ENCODE data around the gene RNU4-1. TPM values are rescaled to one million over a fixed set of nuclear protein-coding genes. Genes with fewer than 3 reads are reported as not detected.

Gene RNU4-1
- total and polyA plus RNA-seq, 9 of the 15 experiments (the other 6 are each of a cell fraction or from before 2014, with no cell fraction given), result under 0.01 to 19,719 (median 3,563) TPM; not detected in 4

Small RNA genes lying within 50 kb of the gene (small RNA-seq; reads per million reads assigned to genes)
- gene RNU4-1 (2,121 reads per million, percentile 100 among the genes with 10 or more reads in this experiment), gene RNU4-2 (1,066 reads per million, percentile 100 among the genes with 10 or more reads in this experiment), gene RNU6-1088P (not detected)

Other genes with a start within 250 kb of the RNU4-1 start
Only the 7 nearest of the 15 such genes appear.
- gene GCN1, start 98.5 kb downstream of the RNU4-1 start, total RNA-seq (2014; rRNA removed), result 96.4 and 124 TPM in 2 replicates
- 48.2 and 49.7 TPM in 2 replicates for gene GCN1, start 98.5 kb downstream of the RNU4-1 start, total RNA-seq (2014; rRNA removed; fragmentation: Illumina TruSeq; extraction: Trizol)
- 51.5 and 54.4 TPM in 2 replicates for gene GCN1, start 98.5 kb downstream of the RNU4-1 start, total RNA-seq (2015; rRNA removed; fragmentation: Illumina TruSeq; extraction: Trizol)
- gene GCN1, start 98.5 kb downstream of the RNU4-1 start, total RNA-seq (2021), result 172 and 190 TPM in 2 replicates
- 51.7 and 78.4 TPM in 2 replicates for gene GCN1, start 98.5 kb downstream of the RNU4-1 start, polyA plus RNA-seq (2011; rRNA removed)
- 81.4 and 108 TPM in 2 replicates for gene GCN1, start 98.5 kb downstream of the RNU4-1 start, polyA plus RNA-seq (2014; fragmentation: Illumina TruSeq; extraction: Trizol)
- 10 to 100 TPM; 11.9 to 18.2 TPM for gene GCN1, start 98.5 kb downstream of the RNU4-1 start, polyA plus RNA-seq (2014; fragmentation: Nextera tagmentation; extraction: Ambion mirVana)
- gene GCN1, start 98.5 kb downstream of the RNU4-1 start, polyA plus RNA-seq (2014; rRNA removed), result 78.4 and 94.0 TPM in 2 replicates
- 4,900 and 6,436 TPM in 2 replicates for gene RPLP0, start 92.1 kb downstream of the RNU4-1 start, total RNA-seq (2014; rRNA removed)
- gene RPLP0, start 92.1 kb downstream of the RNU4-1 start, total RNA-seq (2014; rRNA removed; fragmentation: Illumina TruSeq; extraction: Trizol), result 3,191 and 3,833 TPM in 2 replicates
- 3,802 and 3,820 TPM in 2 replicates for gene RPLP0, start 92.1 kb downstream of the RNU4-1 start, total RNA-seq (2015; rRNA removed; fragmentation: Illumina TruSeq; extraction: Trizol)
- 3,845 and 4,075 TPM in 2 replicates for gene RPLP0, start 92.1 kb downstream of the RNU4-1 start, total RNA-seq (2021)
- gene RPLP0, start 92.1 kb downstream of the RNU4-1 start, polyA plus RNA-seq (2011; rRNA removed), result 7,931 and 10,886 TPM in 2 replicates
- 5,372 and 5,510 TPM in 2 replicates for gene RPLP0, start 92.1 kb downstream of the RNU4-1 start, polyA plus RNA-seq (2014; fragmentation: Illumina TruSeq; extraction: Trizol)
- 1,000 to 10,000 TPM; 6,875 to 7,674 TPM for gene RPLP0, start 92.1 kb downstream of the RNU4-1 start, polyA plus RNA-seq (2014; fragmentation: Nextera tagmentation; extraction: Ambion mirVana)
- 6,483 and 6,682 TPM in 2 replicates for gene RPLP0, start 92.1 kb downstream of the RNU4-1 start, polyA plus RNA-seq (2014; rRNA removed)
- 18.6 and 22.7 TPM in 2 replicates for gene PXN, start 27.5 kb downstream of the RNU4-1 start, total RNA-seq (2014; rRNA removed)
- 13.1 and 16.4 TPM in 2 replicates for gene PXN, start 27.5 kb downstream of the RNU4-1 start, total RNA-seq (2014; rRNA removed; fragmentation: Illumina TruSeq; extraction: Trizol)
- gene PXN, start 27.5 kb downstream of the RNU4-1 start, total RNA-seq (2015; rRNA removed; fragmentation: Illumina TruSeq; extraction: Trizol), result 13.5 and 14.2 TPM in 2 replicates
- gene PXN, start 27.5 kb downstream of the RNU4-1 start, total RNA-seq (2021), result 66.6 and 74.1 TPM in 2 replicates
- gene PXN, start 27.5 kb downstream of the RNU4-1 start, polyA plus RNA-seq (2011; rRNA removed), result 28.6 and 44.1 TPM in 2 replicates
- gene PXN, start 27.5 kb downstream of the RNU4-1 start, polyA plus RNA-seq (2014; fragmentation: Illumina TruSeq; extraction: Trizol), result 64.7 and 71.8 TPM in 2 replicates
- gene PXN, start 27.5 kb downstream of the RNU4-1 start, polyA plus RNA-seq (2014; fragmentation: Nextera tagmentation; extraction: Ambion mirVana), result 1 to 10 TPM; 4.0 to 4.8 TPM
- 40.7 and 42.2 TPM in 2 replicates for gene PXN, start 27.5 kb downstream of the RNU4-1 start, polyA plus RNA-seq (2014; rRNA removed)
- gene RNU4-2, start 1.3 kb downstream of the RNU4-1 start, total RNA-seq (2014; rRNA removed), result under 0.01 TPM in 2 replicates
- gene RNU4-2, start 1.3 kb downstream of the RNU4-1 start, total RNA-seq (2014; rRNA removed; fragmentation: Illumina TruSeq; extraction: Trizol), result 25,223 and 25,496 TPM in 2 replicates
- 12,048 and 12,298 TPM in 2 replicates for gene RNU4-2, start 1.3 kb downstream of the RNU4-1 start, total RNA-seq (2015; rRNA removed; fragmentation: Illumina TruSeq; extraction: Trizol)
- 3,537 and 4,682 TPM in 2 replicates for gene RNU4-2, start 1.3 kb downstream of the RNU4-1 start, total RNA-seq (2021)
- under 0.01 TPM in 1 of 2 replicates, not detected in the other for gene RNU4-2, start 1.3 kb downstream of the RNU4-1 start, polyA plus RNA-seq (2011; rRNA removed)
- not detected in 2 replicates for gene RNU4-2, start 1.3 kb downstream of the RNU4-1 start, polyA plus RNA-seq (2014; fragmentation: Illumina TruSeq; extraction: Trizol)
- not detected for gene RNU4-2, start 1.3 kb downstream of the RNU4-1 start, polyA plus RNA-seq (2014; fragmentation: Nextera tagmentation; extraction: Ambion mirVana)
- gene RNU4-2, start 1.3 kb downstream of the RNU4-1 start, polyA plus RNA-seq (2014; rRNA removed), result not detected in 2 replicates
- gene SIRT4, start 9.1 kb upstream of the RNU4-1 start, total RNA-seq (2014; rRNA removed), result 0.86 and 3.1 TPM in 2 replicates
- gene SIRT4, start 9.1 kb upstream of the RNU4-1 start, total RNA-seq (2014; rRNA removed; fragmentation: Illumina TruSeq; extraction: Trizol), result 2.3 TPM in 2 replicates
- gene SIRT4, start 9.1 kb upstream of the RNU4-1 start, total RNA-seq (2015; rRNA removed; fragmentation: Illumina TruSeq; extraction: Trizol), result 1.5 and 1.6 TPM in 2 replicates
- gene SIRT4, start 9.1 kb upstream of the RNU4-1 start, total RNA-seq (2021), result 2.5 and 3.1 TPM in 2 replicates
- gene SIRT4, start 9.1 kb upstream of the RNU4-1 start, polyA plus RNA-seq (2011; rRNA removed), result 2.4 and 3.2 TPM in 2 replicates
- 2.7 and 2.8 TPM in 2 replicates for gene SIRT4, start 9.1 kb upstream of the RNU4-1 start, polyA plus RNA-seq (2014; fragmentation: Illumina TruSeq; extraction: Trizol)
- gene SIRT4, start 9.1 kb upstream of the RNU4-1 start, polyA plus RNA-seq (2014; fragmentation: Nextera tagmentation; extraction: Ambion mirVana), result 1 to 10 TPM; 5.1 to 5.2 TPM
- gene SIRT4, start 9.1 kb upstream of the RNU4-1 start, polyA plus RNA-seq (2014; rRNA removed), result 1.8 and 3.2 TPM in 2 replicates
- not detected in 2 replicates for gene PLA2G1B, start 34.5 kb upstream of the RNU4-1 start, total RNA-seq (2014; rRNA removed)
- not detected in 2 replicates for gene PLA2G1B, start 34.5 kb upstream of the RNU4-1 start, total RNA-seq (2014; rRNA removed; fragmentation: Illumina TruSeq; extraction: Trizol)
- not detected in 2 replicates for gene PLA2G1B, start 34.5 kb upstream of the RNU4-1 start, total RNA-seq (2015; rRNA removed; fragmentation: Illumina TruSeq; extraction: Trizol)
- gene PLA2G1B, start 34.5 kb upstream of the RNU4-1 start, total RNA-seq (2021), result 1.4 and 1.8 TPM in 2 replicates
- gene PLA2G1B, start 34.5 kb upstream of the RNU4-1 start, polyA plus RNA-seq (2011; rRNA removed), result not detected in 2 replicates
- not detected in 2 replicates for gene PLA2G1B, start 34.5 kb upstream of the RNU4-1 start, polyA plus RNA-seq (2014; fragmentation: Illumina TruSeq; extraction: Trizol)
- gene PLA2G1B, start 34.5 kb upstream of the RNU4-1 start, polyA plus RNA-seq (2014; fragmentation: Nextera tagmentation; extraction: Ambion mirVana), result not detected
- gene PLA2G1B, start 34.5 kb upstream of the RNU4-1 start, polyA plus RNA-seq (2014; rRNA removed), result not detected in 2 replicates
- not detected in 2 replicates for gene MSI1, start 75.9 kb upstream of the RNU4-1 start, total RNA-seq (2014; rRNA removed)
- not detected in 2 replicates for gene MSI1, start 75.9 kb upstream of the RNU4-1 start, total RNA-seq (2014; rRNA removed; fragmentation: Illumina TruSeq; extraction: Trizol)
- not detected in 2 replicates for gene MSI1, start 75.9 kb upstream of the RNU4-1 start, total RNA-seq (2015; rRNA removed; fragmentation: Illumina TruSeq; extraction: Trizol)
- 0.16 TPM in 2 replicates for gene MSI1, start 75.9 kb upstream of the RNU4-1 start, total RNA-seq (2021)
- 0.04 TPM in 1 of 2 replicates, not detected in the other for gene MSI1, start 75.9 kb upstream of the RNU4-1 start, polyA plus RNA-seq (2011; rRNA removed)
- gene MSI1, start 75.9 kb upstream of the RNU4-1 start, polyA plus RNA-seq (2014; fragmentation: Illumina TruSeq; extraction: Trizol), result not detected in 2 replicates
- gene MSI1, start 75.9 kb upstream of the RNU4-1 start, polyA plus RNA-seq (2014; fragmentation: Nextera tagmentation; extraction: Ambion mirVana), result not detected
- not detected in 2 replicates for gene MSI1, start 75.9 kb upstream of the RNU4-1 start, polyA plus RNA-seq (2014; rRNA removed)